GM12892 (cell line): Measurements from ENCODE around the gene RXFP4.

Experiments used
- POLR2A ChIP-seq: IDR thresholded peaks from 2 replicates; pipeline ENCODE4 v1.6.1; 2011; ENCODE audit warnings: low read depth, low read length, control low read depth
- POLR2AphosphoS5 ChIP-seq: IDR thresholded peaks from 2 replicates; pipeline ENCODE4 v1.6.1; 2011; ENCODE audit warnings: low read depth, low read length, control low read depth
- TAF1 ChIP-seq: IDR thresholded peaks from 2 replicates; pipeline ENCODE4 v1.6.1; 2011; ENCODE audit warnings: low read depth, mild to moderate bottlenecking, control low read depth, low read length, borderline replicate concordance

GRCh38 chr1:155925506-155925905 lies 15.9 kb upstream of the RXFP4 start:
- TF ChIP-seq TAF1 (no peak), POLR2A (no peak), POLR2AphosphoS5 (no peak)
